Measurements from ENCODE around the gene PPP1R16B. TPM values are rescaled to one million over a fixed set of nuclear protein-coding genes. Genes with fewer than 3 reads are reported as not detected.

The PPP1R16B gene
- total and polyA plus RNA-seq, 2 of the 8 experiments (the other 6 are each of a cell fraction or from before 2014, with no cell fraction given) = 2.6 to 8.9 TPM

DNA sequence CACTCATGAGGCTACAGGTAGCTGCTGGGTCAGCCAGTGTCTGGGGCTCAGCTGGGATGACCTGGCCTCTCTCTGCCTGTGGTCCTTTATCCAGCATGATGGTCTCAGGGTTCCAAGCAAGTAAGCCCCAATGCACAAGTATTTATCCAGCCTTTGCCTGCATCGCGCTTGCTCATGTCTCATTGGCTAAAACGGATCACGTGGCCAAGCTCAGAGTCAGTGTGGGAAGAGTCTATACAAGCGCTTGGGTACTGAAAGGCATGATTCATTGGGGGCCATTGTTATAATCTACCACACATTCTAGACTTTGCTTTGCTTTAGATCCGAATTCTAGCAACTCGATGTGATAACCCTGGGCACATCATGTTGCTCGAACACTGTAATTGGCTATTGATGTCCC lies 48.3 kb downstream of the PPP1R16B start:
- no peak overlapping the region for H3K27ac ChIP-seq (ENCODE audit: low read depth, low read length)
- H2BK120ac ChIP-seq (replicated peaks; ENCODE audit: low read depth, low read length) = no peak overlapping the region
- H4K91ac ChIP-seq (replicated peaks; ENCODE audit: insufficient read length, low read length) = no peak overlapping the region
- H3K79me2 ChIP-seq (ENCODE audit: control insufficient read depth in 1 of 2, insufficient read depth in 2 of 2, low read length in 2 of 2) = no peaks in the 10 kb centered on the region
- WGBS, 2 experiments (ENCODE audit: extremely low coverage in 1 of 2, insufficient coverage in 1 of 2, insufficient read length in 1 of 2, insufficient replicate concordance in 2 of 2, low coverage in 1 of 2, low lambda C conversion rate in 2 of 2, missing lambda C conversion rate in 1 of 2) = 86% methylated on average over 8 of the region's 8 CpGs; no CpG with 5 or more reads in 1 of the 2 experiments
- no peak for FAIRE-seq
- H3K79me1 ChIP-seq (ENCODE audit: low read depth, low read length) = no peaks in the 10 kb centered on the region
- ChIA-PET CTCF (ENCODE audit: partially characterized antibody) (interaction anchor here (0.9 to 8.3 kb wide), 4 partner anchors 29 to 71 kb away, joined by 3 to 55 read pairs (median 3); no protein-coding TSS in a partner anchor), POLR2A (ENCODE audit: partially characterized antibody) (interaction anchor here (1.3 to 1.4 kb wide), 2 partner anchors 13 to 108 kb away, joined by 3 to 4 read pairs; partner anchors contain the start of gene DHX35)
- H3K4me1 ChIP-seq (replicated peaks in 1 of 4; ENCODE audit: control insufficient read depth in 3 of 4, insufficient read depth in 4 of 4, low read length in 3 of 4) = no peaks in the 10 kb centered on the region
- no peak overlapping the region for H2BK5ac ChIP-seq (ENCODE audit: low read depth, low read length)
- H4K20me1 ChIP-seq (replicated peaks in 1 of 2; ENCODE audit: control insufficient read depth in 1 of 2, insufficient read depth in 2 of 2, low read length in 2 of 2) = no peaks in the 10 kb centered on the region
- no peak overlapping the region for H3K4me3 ChIP-seq (ENCODE audit: extremely low read depth in 1 of 4, insufficient read depth in 2 of 4, low read depth in 3 of 4, low read length in 4 of 4)
- H3K23ac ChIP-seq (ENCODE audit: insufficient read length) = no peak overlapping the region
- H3K4ac ChIP-seq (replicated peaks; ENCODE audit: insufficient read length, low read depth, low read length) = no peak overlapping the region
- H4K8ac ChIP-seq (ENCODE audit: extremely low read depth, insufficient read depth, low read length) = no peak overlapping the region
- H3K4me2 ChIP-seq (ENCODE audit: insufficient read depth in 1 of 2, low read depth in 2 of 2, low read length in 2 of 2) = no peak overlapping the region
- no peak overlapping the region for H3K14ac ChIP-seq (ENCODE audit: insufficient read length)
- no peak overlapping the region for H3K56ac ChIP-seq (replicated peaks; ENCODE audit: insufficient read length, low read depth, low read length)
- H2BK15ac ChIP-seq (ENCODE audit: low read length) = no peak overlapping the region
- H2AFZ ChIP-seq (ENCODE audit: low read length) = no peak overlapping the region
- no peak overlapping the region for H3K9ac ChIP-seq (replicated peaks in 1 of 4; ENCODE audit: extremely low read depth in 1 of 4, low read depth in 3 of 4, low read length in 3 of 4)
- no peaks in the 10 kb centered on the region for H3K27me3 ChIP-seq (replicated peaks in 1 of 4; ENCODE audit: control insufficient read depth in 3 of 4, extremely low read depth in 1 of 4, insufficient read depth in 3 of 4, low read length in 3 of 4)
- no peak overlapping the region for H2AK5ac ChIP-seq (ENCODE audit: low read depth, low read length)
- H2BK20ac ChIP-seq (ENCODE audit: low read length) = no peak overlapping the region
- H2BK12ac ChIP-seq (ENCODE audit: low read depth, low read length) = no peak overlapping the region
- no peak overlapping the region for H4K5ac ChIP-seq (ENCODE audit: insufficient read length, low read depth, low read length)
- H3K9me3 ChIP-seq (ENCODE audit: insufficient read depth in 2 of 2, low read depth in 1 of 2, low read length in 1 of 2) = no peaks in the 10 kb centered on the region
- DNase-seq (ENCODE audit: low read depth in 1 of 2, low spot score in 2 of 2) = no peak
- TF ChIP-seq, protein P1, sequence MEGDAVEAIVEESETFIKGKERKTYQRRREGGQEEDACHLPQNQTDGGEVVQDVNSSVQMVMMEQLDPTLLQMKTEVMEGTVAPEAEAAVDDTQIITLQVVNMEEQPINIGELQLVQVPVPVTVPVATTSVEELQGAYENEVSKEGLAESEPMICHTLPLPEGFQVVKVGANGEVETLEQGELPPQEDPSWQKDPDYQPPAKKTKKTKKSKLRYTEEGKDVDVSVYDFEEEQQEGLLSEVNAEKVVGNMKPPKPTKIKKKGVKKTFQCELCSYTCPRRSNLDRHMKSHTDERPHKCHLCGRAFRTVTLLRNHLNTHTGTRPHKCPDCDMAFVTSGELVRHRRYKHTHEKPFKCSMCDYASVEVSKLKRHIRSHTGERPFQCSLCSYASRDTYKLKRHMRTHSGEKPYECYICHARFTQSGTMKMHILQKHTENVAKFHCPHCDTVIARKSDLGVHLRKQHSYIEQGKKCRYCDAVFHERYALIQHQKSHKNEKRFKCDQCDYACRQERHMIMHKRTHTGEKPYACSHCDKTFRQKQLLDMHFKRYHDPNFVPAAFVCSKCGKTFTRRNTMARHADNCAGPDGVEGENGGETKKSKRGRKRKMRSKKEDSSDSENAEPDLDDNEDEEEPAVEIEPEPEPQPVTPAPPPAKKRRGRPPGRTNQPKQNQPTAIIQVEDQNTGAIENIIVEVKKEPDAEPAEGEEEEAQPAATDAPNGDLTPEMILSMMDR (IDR thresholded peaks at IDR 0.05; ENCODE audit: control extremely low read depth in 1 of 3, insufficient read depth in 1 of 3, low read depth in 1 of 3, low read length in 3 of 3) = no peak
- no peak for TF ChIP-seq RFX5 (IDR thresholded peaks at IDR 0.05; ENCODE audit: borderline replicate concordance, low read depth, low read length)
- no peaks in the 10 kb centered on the region for H3K36me3 ChIP-seq (ENCODE audit: control insufficient read depth in 2 of 4, insufficient read depth in 4 of 4, low read length in 3 of 4)
- no peak overlapping the region for H3K18ac ChIP-seq (ENCODE audit: extremely low read depth, low read length)
- H3K23me2 ChIP-seq (ENCODE audit: low read depth, low read length) = no peaks in the 10 kb centered on the region; the same call in 1 of the 2 replicates
